ENCODE data around the gene PDSS2.

DNA sequence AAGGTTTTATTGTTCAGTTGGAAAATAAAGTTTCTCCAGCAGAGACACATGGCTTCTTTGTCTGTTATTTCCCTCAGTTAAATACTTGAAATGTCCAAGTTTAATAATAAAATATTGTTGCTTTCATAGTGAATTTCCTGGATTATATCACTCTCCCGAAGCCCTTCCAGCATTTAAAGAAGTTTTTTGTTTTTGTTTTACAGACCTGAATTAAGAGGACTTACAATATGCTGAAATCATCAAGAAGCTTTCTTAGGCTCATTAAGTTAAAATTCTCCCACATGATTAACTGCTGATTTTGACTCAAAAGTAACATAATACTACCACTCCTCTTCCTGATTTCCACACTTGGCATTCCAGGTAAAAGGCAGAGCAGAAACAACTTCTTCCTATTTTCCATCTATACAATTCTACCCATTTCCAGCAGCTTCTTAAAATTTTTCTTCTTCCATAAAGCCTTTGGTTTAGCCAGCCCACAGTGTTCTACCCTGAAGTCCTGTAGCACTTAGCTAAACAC is 35.8 kb downstream of the PDSS2 start:
- no peak for TF ChIP-seq POLR2AphosphoS5 (IDR thresholded peaks at IDR 0.05; ENCODE audit: low read depth, low read length)
- TF ChIP-seq, protein P1, sequence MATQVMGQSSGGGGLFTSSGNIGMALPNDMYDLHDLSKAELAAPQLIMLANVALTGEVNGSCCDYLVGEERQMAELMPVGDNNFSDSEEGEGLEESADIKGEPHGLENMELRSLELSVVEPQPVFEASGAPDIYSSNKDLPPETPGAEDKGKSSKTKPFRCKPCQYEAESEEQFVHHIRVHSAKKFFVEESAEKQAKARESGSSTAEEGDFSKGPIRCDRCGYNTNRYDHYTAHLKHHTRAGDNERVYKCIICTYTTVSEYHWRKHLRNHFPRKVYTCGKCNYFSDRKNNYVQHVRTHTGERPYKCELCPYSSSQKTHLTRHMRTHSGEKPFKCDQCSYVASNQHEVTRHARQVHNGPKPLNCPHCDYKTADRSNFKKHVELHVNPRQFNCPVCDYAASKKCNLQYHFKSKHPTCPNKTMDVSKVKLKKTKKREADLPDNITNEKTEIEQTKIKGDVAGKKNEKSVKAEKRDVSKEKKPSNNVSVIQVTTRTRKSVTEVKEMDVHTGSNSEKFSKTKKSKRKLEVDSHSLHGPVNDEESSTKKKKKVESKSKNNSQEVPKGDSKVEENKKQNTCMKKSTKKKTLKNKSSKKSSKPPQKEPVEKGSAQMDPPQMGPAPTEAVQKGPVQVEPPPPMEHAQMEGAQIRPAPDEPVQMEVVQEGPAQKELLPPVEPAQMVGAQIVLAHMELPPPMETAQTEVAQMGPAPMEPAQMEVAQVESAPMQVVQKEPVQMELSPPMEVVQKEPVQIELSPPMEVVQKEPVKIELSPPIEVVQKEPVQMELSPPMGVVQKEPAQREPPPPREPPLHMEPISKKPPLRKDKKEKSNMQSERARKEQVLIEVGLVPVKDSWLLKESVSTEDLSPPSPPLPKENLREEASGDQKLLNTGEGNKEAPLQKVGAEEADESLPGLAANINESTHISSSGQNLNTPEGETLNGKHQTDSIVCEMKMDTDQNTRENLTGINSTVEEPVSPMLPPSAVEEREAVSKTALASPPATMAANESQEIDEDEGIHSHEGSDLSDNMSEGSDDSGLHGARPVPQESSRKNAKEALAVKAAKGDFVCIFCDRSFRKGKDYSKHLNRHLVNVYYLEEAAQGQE (IDR thresholded peaks at IDR 0.05; ENCODE audit: insufficient read depth in 1 of 2, low read depth in 2 of 2, low read length in 2 of 2): no peak
- no peak for TF ChIP-seq FOXP2 (optimal IDR thresholded peaks at IDR 0.05; ENCODE audit: borderline replicate concordance, extremely low read depth, extremely low read length, insufficient read depth)

All from PFSK-1 (cell line).